KMS-11 (cell line): Measurements from ENCODE around the gene RHBDD1.

Experiments
- H2AFZ ChIP-seq: fragments of 200-600 bp; sonication (generic); 2 replicates; pipeline ENCODE4 v1.6.1; 2016; ENCODE audit warnings: antibody characterized with exemption, mixed run types, low read depth
- H3K27ac ChIP-seq: fragments of 200-600 bp; sonication (generic); 2 replicates; pipeline ENCODE4 v1.6.1; 2016; ENCODE audit warnings: mild to moderate bottlenecking, mixed run types
- H3K27me3 ChIP-seq: fragments of 200-600 bp; sonication (generic); 2 replicates; pipeline ENCODE4 v1.6.1; 2017; ENCODE audit warnings: mild to moderate bottlenecking, low read depth, mixed run types, moderate library complexity; ENCODE audit not compliant: insufficient read depth
- H3K36me3 ChIP-seq: fragments of 200-600 bp; sonication (generic); 2 replicates; pipeline ENCODE4 v1.6.1; 2017; ENCODE audit warnings: mild to moderate bottlenecking, mixed run types; ENCODE audit not compliant: insufficient read depth
- H3K4me1 ChIP-seq: fragments of 200-600 bp; sonication (generic); 2 replicates; pipeline ENCODE4 v1.6.1; 2016; ENCODE audit warnings: mild to moderate bottlenecking, low read depth, mixed run types; ENCODE audit not compliant: poor library complexity, severe bottlenecking
- H3K4me2 ChIP-seq: fragments of 200-600 bp; sonication (generic); 2 replicates; pipeline ENCODE4 v1.7.0; 2016; ENCODE audit warnings: mild to moderate bottlenecking, mixed run types
- H3K4me3 ChIP-seq: fragments of 200-600 bp; sonication (generic); IDR thresholded peaks from 2 replicates; pipeline ENCODE4 v1.6.1; 2017; ENCODE audit warnings: low read depth, low read length, mixed read lengths; ENCODE audit not compliant: insufficient read depth
- H3K79me2 ChIP-seq: fragments of 200-600 bp; sonication (generic); 2 replicates; pipeline ENCODE4 v1.6.1; 2016; ENCODE audit warnings: low read depth, mixed run types; ENCODE audit not compliant: insufficient read depth
- H3K9ac ChIP-seq: fragments of 200-600 bp; sonication (generic); 2 replicates; pipeline ENCODE4 v1.6.1; 2016; ENCODE audit warnings: mild to moderate bottlenecking, mixed run types
- H4K20me1 ChIP-seq: fragments of 200-600 bp; sonication (generic); 2 replicates; pipeline ENCODE4 v1.6.1; 2016; ENCODE audit warnings: mild to moderate bottlenecking, mixed run types; ENCODE audit not compliant: insufficient read depth
- TF ChIP-seq, protein P1 (sequence below): fragments of 200-600 bp; sonication (generic); conservative IDR thresholded peaks from 2 replicates; pipeline ENCODE4 v1.6.1; 2017; ENCODE audit warnings: low read depth, mild to moderate bottlenecking, antibody characterized with exemption, low read length, moderate library complexity, mixed read lengths

Gene RHBDD1

GRCh38 chr2:227020416-227020815 is 184.6 kb downstream of the RHBDD1 start:
- H3K27me3 ChIP-seq, result no peaks in the 10 kb centered on the region
- no peak overlapping the region for H2AFZ ChIP-seq
- no peak overlapping the region for H3K4me3 ChIP-seq
- TF ChIP-seq, protein P1, sequence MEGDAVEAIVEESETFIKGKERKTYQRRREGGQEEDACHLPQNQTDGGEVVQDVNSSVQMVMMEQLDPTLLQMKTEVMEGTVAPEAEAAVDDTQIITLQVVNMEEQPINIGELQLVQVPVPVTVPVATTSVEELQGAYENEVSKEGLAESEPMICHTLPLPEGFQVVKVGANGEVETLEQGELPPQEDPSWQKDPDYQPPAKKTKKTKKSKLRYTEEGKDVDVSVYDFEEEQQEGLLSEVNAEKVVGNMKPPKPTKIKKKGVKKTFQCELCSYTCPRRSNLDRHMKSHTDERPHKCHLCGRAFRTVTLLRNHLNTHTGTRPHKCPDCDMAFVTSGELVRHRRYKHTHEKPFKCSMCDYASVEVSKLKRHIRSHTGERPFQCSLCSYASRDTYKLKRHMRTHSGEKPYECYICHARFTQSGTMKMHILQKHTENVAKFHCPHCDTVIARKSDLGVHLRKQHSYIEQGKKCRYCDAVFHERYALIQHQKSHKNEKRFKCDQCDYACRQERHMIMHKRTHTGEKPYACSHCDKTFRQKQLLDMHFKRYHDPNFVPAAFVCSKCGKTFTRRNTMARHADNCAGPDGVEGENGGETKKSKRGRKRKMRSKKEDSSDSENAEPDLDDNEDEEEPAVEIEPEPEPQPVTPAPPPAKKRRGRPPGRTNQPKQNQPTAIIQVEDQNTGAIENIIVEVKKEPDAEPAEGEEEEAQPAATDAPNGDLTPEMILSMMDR, result no peak
- no peaks in the 10 kb centered on the region for H3K79me2 ChIP-seq
- H3K9ac ChIP-seq, result no peak overlapping the region
- H4K20me1 ChIP-seq, result no peaks in the 10 kb centered on the region
- H3K27ac ChIP-seq, result no peak overlapping the region
- H3K36me3 ChIP-seq, result no peaks in the 10 kb centered on the region
- H3K4me2 ChIP-seq, result no peak overlapping the region
- no peaks in the 10 kb centered on the region for H3K4me1 ChIP-seq

DNA sequence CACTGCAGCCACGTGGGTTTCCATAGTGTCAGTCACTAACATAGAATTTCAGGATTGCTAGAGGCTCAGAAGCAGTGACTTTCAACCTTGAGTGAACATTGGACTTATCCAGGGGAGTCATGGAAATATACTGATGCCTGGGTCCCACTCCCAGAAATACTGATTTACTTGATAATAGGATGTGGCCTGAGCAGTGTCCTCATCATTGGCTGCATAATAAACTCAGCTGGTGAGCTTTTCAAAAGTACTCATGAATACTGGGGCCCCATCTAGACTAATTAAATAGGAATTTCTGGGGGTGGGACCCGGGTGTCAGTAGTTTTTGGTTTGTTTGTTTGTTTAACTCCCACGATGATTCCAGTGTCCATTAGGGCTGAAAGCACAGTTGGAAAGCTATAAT is 186.8 kb downstream of the RHBDD1 start:
- H3K27ac ChIP-seq, result no peak overlapping the region
- H4K20me1 ChIP-seq, result no peaks in the 10 kb centered on the region
- H2AFZ ChIP-seq, result no peak overlapping the region
- H3K4me2 ChIP-seq, result no peak overlapping the region
- no peak overlapping the region for H3K4me3 ChIP-seq
- no peaks in the 10 kb centered on the region for H3K27me3 ChIP-seq
- TF ChIP-seq, protein P1, result no peak
- H3K79me2 ChIP-seq, result no peaks in the 10 kb centered on the region
- no peaks in the 10 kb centered on the region for H3K4me1 ChIP-seq
- H3K36me3 ChIP-seq, result no peaks in the 10 kb centered on the region
- H3K9ac ChIP-seq, result no peak overlapping the region

DNA sequence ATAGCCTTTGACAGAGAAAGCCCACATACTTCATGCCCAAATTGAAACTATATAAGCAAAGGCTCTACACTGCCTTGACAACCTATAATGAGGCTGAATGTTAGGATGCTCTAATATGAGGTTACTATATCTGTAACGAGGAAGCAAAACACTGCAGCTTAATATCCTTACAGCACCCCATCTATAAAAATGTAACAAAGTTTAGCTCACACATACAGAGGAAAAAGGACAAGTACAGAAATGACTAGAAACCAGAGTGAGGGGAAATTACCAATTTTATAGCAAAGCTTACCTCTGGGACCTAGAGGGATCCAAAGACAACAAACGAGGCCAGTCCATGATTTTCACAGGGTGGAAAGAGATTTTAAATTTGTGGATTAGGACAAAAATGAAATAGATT is 189.7 kb downstream of the RHBDD1 start:
- TF ChIP-seq, protein P1, result no peak
- H4K20me1 ChIP-seq, result no peaks in the 10 kb centered on the region
- H3K4me2 ChIP-seq, result no peak overlapping the region
- no peak overlapping the region for H2AFZ ChIP-seq
- H3K4me3 ChIP-seq, result no peak overlapping the region
- H3K27me3 ChIP-seq, result no peaks in the 10 kb centered on the region
- no peak overlapping the region for H3K27ac ChIP-seq
- no peaks in the 10 kb centered on the region for H3K4me1 ChIP-seq
- H3K36me3 ChIP-seq, result no peaks in the 10 kb centered on the region
- H3K79me2 ChIP-seq, result no peaks in the 10 kb centered on the region
- H3K9ac ChIP-seq, result no peak overlapping the region

DNA sequence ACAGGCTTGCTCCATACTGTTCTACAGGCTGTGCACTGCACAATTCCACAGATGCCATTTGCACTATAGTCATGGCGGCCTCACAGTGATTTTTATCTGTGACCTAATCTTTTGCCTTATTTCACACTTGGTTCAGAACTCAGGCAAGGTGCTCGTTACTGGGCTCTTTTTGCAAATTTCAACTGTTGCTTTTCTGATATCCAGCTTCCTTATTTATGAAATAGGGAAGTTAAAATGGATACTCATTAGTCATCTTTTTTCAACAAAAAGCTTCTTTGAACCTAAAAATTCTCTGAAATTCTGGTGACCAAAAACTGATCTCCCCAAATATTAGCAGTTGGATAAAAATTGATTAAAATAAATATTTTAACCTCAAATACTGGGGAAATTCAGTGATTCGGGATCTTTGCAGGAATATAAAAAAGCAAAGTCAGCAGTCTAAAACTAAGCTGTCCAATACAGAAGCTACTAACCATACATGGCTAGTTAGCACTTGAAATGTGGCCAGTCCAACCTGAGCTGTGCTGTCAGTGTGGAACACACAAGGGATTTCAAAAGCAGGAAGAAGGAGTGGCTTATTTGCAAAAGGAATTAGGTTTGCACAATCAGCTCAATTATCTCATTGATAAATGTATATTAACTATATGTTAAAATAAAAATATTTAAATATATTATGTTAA is 193.7 kb downstream of the RHBDD1 start:
- no peaks in the 10 kb centered on the region for H3K4me1 ChIP-seq
- H3K36me3 ChIP-seq, result no peaks in the 10 kb centered on the region
- H3K27me3 ChIP-seq, result no peaks in the 10 kb centered on the region
- no peaks in the 10 kb centered on the region for H3K79me2 ChIP-seq
- no peak overlapping the region for H3K9ac ChIP-seq
- no peak overlapping the region for H3K27ac ChIP-seq
- no peak overlapping the region for H3K4me3 ChIP-seq
- no peak overlapping the region for H3K4me2 ChIP-seq
- no peak overlapping the region for H2AFZ ChIP-seq
- TF ChIP-seq, protein P1, result no peak
- no peaks in the 10 kb centered on the region for H4K20me1 ChIP-seq
